NCI-H2227 (cell line): Measurements from ENCODE around the gene GPRC5B.
A peak's percentile ranks its signal among the peaks of the same experiment; 100 is the strongest.

Source experiments
- DNase-seq: peaks from one replicate; lab custom pipeline; 2025; ENCODE audit not compliant: unreplicated experiment; lab: John Stamatoyannopoulos, UW

The GPRC5B gene

GRCh38 chr16:19872935-19873334 lies 11.7 kb downstream of the GPRC5B start:
- no peak for DNase-seq

GRCh38 chr16:19872179-19872863 lies 12.3 kb downstream of the GPRC5B start:
- DNase-seq, result no peak

- no peak for DNase-seq
Observed at GRCh38 chr16:19871721-19872120, 12.9 kb downstream of the GPRC5B start.

GRCh38 chr16:19868421-19868820 lies 16.2 kb downstream of the GPRC5B start:
- DNase-seq, result no peak

- DNase-seq, result no peak
Observed at GRCh38 chr16:19864566-19864965, 20.1 kb downstream of the GPRC5B start.

- DNase-seq, result no peak
Observed at GRCh38 chr16:19863990-19864389, 20.7 kb downstream of the GPRC5B start.

- no peak for DNase-seq
Observed at GRCh38 chr16:19861811-19862327, 22.8 kb downstream of the GPRC5B start.

GRCh38 chr16:19861133-19861532 lies 23.5 kb downstream of the GPRC5B start:
- DNase-seq, result no peak

- DNase-seq, result no peak
Observed at GRCh38 chr16:19860166-19861041, 24.2 kb downstream of the GPRC5B start.

- no peak for DNase-seq
Observed at GRCh38 chr16:19859603-19860002, 25.0 kb downstream of the GPRC5B start.

GRCh38 chr16:19859166-19859565 lies 25.5 kb downstream of the GPRC5B start:
- no peak for DNase-seq

GRCh38 chr16:19858340-19859018 lies 26.2 kb downstream of the GPRC5B start:
- DNase-seq, result peak; percentile 81

- DNase-seq, result peak; percentile 81
Observed at GRCh38 chr16:19857593-19858339, 26.9 kb downstream of the GPRC5B start.

- no peak for DNase-seq
Observed at GRCh38 chr16:19856120-19856519, 28.5 kb downstream of the GPRC5B start.

GRCh38 chr16:19854543-19854876 lies 30.1 kb downstream of the GPRC5B start:
- DNase-seq, result no peak

GRCh38 chr16:19853742-19854542 lies 30.7 kb downstream of the GPRC5B start:
- DNase-seq, result no peak

GRCh38 chr16:19853132-19853741 lies 31.4 kb downstream of the GPRC5B start:
- DNase-seq, result no peak

- DNase-seq, result no peak
Observed at GRCh38 chr16:19851476-19851875, 33.2 kb downstream of the GPRC5B start.

- no peak for DNase-seq
Observed at GRCh38 chr16:19850131-19850817, 34.4 kb downstream of the GPRC5B start.
